Measurements from ENCODE around the gene MAP3K13. TPM values are rescaled to one million over a fixed set of nuclear protein-coding genes. Genes with fewer than 3 reads are reported as not detected.
"Not testable (repeated sequence)": the region's sequence is repeated elsewhere in the genome, so short reads cannot be mapped to it uniquely, and the experiment has no call there.

Gene MAP3K13
- total and polyA plus RNA-seq, 3 donors from 2014 or later: 37.1 to 66.5 (median 43.7) TPM

- Histone ChIP-seq H3K9me3 (no peaks in the 10 kb centered on the region), H3K27me3 (no peaks in the 10 kb centered on the region), H3K4me1 (peaks cover 5% of the 10 kb centered on the region), H3K4me3 (no peak overlapping the region), H3K36me3 (ENCODE audit: low read depth, missing control alignments) (no peaks in the 10 kb centered on the region), H3K27ac (peak overlapping the region in 1 of 2 donors; percentile 12)
- DNase-seq: no peak
- TF ChIP-seq CTCF (IDR thresholded peaks at IDR 0.05) (no peak), POLR2A (IDR thresholded peaks at IDR 0.05) (no peak)
- 80 to 88% methylated on average over 3 of the region's 3 CpGs for WGBS, 2 donors
- intact Hi-C loops (cut with DNase I; ENCODE audit: low total_unique reads): no loop called here
Observed at GRCh38 chr3:185405664-185406063, 42.7 kb downstream of the MAP3K13 start.

DNA sequence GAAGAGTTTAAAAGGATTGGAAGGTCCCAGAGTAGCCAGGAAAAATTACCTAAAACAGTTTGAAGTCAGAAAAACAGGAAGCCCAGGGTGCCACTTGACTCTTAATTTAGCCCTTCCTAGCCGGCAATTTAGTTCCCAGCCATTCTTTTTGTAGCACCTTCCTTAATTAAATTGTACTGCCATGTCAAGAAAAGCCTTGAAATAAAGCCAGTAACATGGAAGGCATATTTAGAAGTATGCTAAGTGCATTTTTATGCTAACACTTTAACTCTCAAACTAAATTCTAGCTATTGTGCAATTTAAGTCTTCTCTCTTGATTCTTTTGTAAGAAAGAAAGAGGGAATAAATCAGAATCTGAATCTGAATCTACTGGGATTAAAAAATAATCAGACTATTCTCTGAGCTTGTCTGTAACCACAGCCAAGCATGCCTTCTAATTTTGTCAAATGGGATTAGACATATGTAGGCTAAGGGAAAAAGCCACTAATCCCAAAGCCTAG lies 43.2 kb downstream of the MAP3K13 start:
- peak overlapping the region in 1 of 2 donors; percentile 12 for H3K27ac ChIP-seq
- no peak overlapping the region for H3K4me3 ChIP-seq
- H3K9me3 ChIP-seq: no peaks in the 10 kb centered on the region
- WGBS, 2 donors: 62 to 72% methylated on average over 1 of the region's 1 CpG
- intact Hi-C loops (cut with DNase I; ENCODE audit: low total_unique reads): no loop called here
- H3K4me1 ChIP-seq: peaks cover 5% of the 10 kb centered on the region
- TF ChIP-seq POLR2A (IDR thresholded peaks at IDR 0.05): no peak
- no peak for TF ChIP-seq CTCF (IDR thresholded peaks at IDR 0.05)
- no peaks in the 10 kb centered on the region for H3K27me3 ChIP-seq
- DNase-seq: no peak
- no peaks in the 10 kb centered on the region for H3K36me3 ChIP-seq (ENCODE audit: low read depth, missing control alignments)

GRCh38 chr3:185409957-185410356 lies 47.0 kb downstream of the MAP3K13 start:
- Histone ChIP-seq H3K27me3 (no peaks in the 10 kb centered on the region), H3K4me1 (no peaks in the 10 kb centered on the region), H3K4me3 (no peak overlapping the region), H3K9me3 (no peaks in the 10 kb centered on the region), H3K36me3 (ENCODE audit: low read depth, missing control alignments) (no peaks in the 10 kb centered on the region), H3K27ac (no peak overlapping the region)
- 73 to 83% methylated on average over 8 of the region's 8 CpGs for WGBS, 2 donors
- DNase-seq: no peak
- TF ChIP-seq POLR2A (IDR thresholded peaks at IDR 0.05) (no peak), CTCF (IDR thresholded peaks at IDR 0.05) (no peak)
- intact Hi-C loops (cut with DNase I; ENCODE audit: low total_unique reads): no loop called here

GRCh38 chr3:185411133-185411532 lies 48.2 kb downstream of the MAP3K13 start:
- intact Hi-C loops (cut with DNase I; ENCODE audit: low total_unique reads): no loop called here
- Histone ChIP-seq H3K4me3 (no peak overlapping the region), H3K36me3 (ENCODE audit: low read depth, missing control alignments) (no peaks in the 10 kb centered on the region), H3K27ac (no peak overlapping the region), H3K9me3 (no peaks in the 10 kb centered on the region), H3K4me1 (no peaks in the 10 kb centered on the region), H3K27me3 (no peaks in the 10 kb centered on the region)
- no peak for DNase-seq
- 93 to 95% methylated on average over 1 of the region's 1 CpG for WGBS, 2 donors
- TF ChIP-seq POLR2A (IDR thresholded peaks at IDR 0.05) (no peak), CTCF (IDR thresholded peaks at IDR 0.05) (no peak)

GRCh38 chr3:185416513-185416912 lies 53.6 kb downstream of the MAP3K13 start:
- Histone ChIP-seq H3K9me3 (no peaks in the 10 kb centered on the region), H3K36me3 (ENCODE audit: low read depth, missing control alignments) (no peaks in the 10 kb centered on the region), H3K27ac (no peak overlapping the region), H3K27me3 (no peaks in the 10 kb centered on the region), H3K4me3 (no peak overlapping the region), H3K4me1 (no peaks in the 10 kb centered on the region)
- WGBS, 2 donors: 97 to 100% methylated on average over 2 of the region's 2 CpGs
- intact Hi-C loops (cut with DNase I; ENCODE audit: low total_unique reads): no loop called here
- TF ChIP-seq CTCF (IDR thresholded peaks at IDR 0.05) (no peak), POLR2A (IDR thresholded peaks at IDR 0.05) (no peak)
- no peak for DNase-seq

DNA sequence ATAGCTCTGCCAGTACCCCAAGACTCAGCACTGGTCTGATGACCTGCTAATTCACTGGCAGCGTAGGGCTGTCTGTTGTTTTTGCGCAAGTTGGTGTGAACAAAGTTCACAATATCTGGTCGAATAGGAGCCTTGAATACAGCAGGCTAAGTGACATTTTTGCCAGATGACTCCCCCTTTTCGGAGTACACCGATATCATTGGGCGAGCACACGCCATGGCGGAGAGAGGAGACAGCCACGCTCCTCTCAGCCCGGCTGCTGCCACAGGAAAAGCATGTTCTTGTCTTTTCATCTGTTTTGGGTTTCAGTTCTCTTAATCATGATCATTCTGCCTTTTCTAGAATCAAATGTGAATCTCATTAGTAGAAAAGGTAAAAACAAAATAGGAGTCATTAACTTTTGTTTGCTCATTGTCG lies 55.6 kb downstream of the MAP3K13 start:
- H3K27me3 ChIP-seq; DNase-seq; H3K4me1 ChIP-seq; H3K27ac ChIP-seq; H3K4me3 ChIP-seq; H3K36me3 ChIP-seq (ENCODE audit: low read depth, missing control alignments); intact Hi-C loops (cut with DNase I; ENCODE audit: low total_unique reads); H3K9me3 ChIP-seq: not testable (repeated sequence)
- 57 to 76% methylated on average over 10 to 11 of the region's 11 CpGs for WGBS, 2 donors

All from testis (tissue), 3 donors.